Measurements from ENCODE around the gene ANKFY1.
"Not testable (repeated sequence)": the region's sequence is repeated elsewhere in the genome, so short reads cannot be mapped to it uniquely, and the experiment has no call there.

Gene ANKFY1

GRCh38 chr17:4255271-4255670, 8.5 kb downstream of the ANKFY1 start:
- not testable (repeated sequence) for DNase-seq

- no peak for DNase-seq
These were observed 12.9 kb downstream of the ANKFY1 start for GRCh38 chr17:4250887-4251286.

DNA sequence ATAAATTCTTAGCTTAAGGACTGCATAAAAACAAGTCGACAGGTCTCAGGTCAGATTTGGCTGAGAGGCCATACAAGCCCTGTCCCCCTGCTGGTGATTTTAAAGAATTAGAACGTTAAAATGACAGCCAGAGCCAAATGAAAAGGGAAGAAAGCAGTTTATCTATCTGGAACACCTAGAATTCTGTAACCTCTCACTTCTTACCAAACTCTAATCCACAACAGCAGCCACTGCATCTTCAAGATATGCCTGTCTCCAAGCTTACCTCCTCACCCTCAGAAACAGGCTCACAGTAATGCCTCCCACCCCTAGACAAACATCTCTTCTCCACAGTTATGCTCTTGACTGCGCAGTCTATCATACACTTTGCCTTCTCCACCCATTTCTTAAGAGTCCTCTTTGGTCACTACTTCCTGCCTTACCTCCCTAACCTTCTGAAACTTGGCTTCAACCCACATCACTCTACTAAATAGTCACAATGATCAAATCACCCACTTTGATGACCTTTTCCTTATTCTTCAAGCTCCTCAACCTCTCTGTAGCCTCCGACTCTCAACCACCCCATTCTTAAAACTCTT, 14.2 kb downstream of the ANKFY1 start:
- DNase-seq = no peak

- DNase-seq = no peak
These were observed 15.1 kb downstream of the ANKFY1 start for GRCh38 chr17:4248504-4249277.

- DNase-seq = no peak
These were observed 15.8 kb downstream of the ANKFY1 start for GRCh38 chr17:4247971-4248388.

GRCh38 chr17:4247361-4247970, 16.3 kb downstream of the ANKFY1 start:
- no peak for DNase-seq

GRCh38 chr17:4246674-4247073, 17.1 kb downstream of the ANKFY1 start:
- no peak for DNase-seq

DNA sequence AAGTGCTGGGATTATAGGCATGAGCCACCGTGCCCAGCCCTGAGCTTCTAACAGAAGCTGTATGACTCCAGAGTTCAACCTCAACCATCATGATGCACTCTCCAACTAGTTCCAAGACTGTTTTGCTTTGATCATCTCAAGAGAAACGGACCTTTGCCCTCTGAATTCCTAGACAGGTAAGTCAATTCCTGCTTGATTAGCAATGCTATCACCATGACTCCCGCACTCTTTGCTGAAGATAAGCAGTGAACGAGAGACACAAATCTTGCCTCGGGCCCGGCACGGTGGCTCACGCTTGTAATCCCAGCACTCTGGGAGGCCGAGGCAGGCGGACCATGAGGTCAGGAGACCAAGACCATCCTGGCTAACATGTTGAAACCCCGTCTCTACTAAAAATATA, 22.2 kb downstream of the ANKFY1 start:
- DNase-seq = no peak

GRCh38 chr17:4236456-4236855, 27.3 kb downstream of the ANKFY1 start:
- DNase-seq = no peak

GRCh38 chr17:4235372-4236279, 28.2 kb downstream of the ANKFY1 start:
- DNase-seq = no peak

DNA sequence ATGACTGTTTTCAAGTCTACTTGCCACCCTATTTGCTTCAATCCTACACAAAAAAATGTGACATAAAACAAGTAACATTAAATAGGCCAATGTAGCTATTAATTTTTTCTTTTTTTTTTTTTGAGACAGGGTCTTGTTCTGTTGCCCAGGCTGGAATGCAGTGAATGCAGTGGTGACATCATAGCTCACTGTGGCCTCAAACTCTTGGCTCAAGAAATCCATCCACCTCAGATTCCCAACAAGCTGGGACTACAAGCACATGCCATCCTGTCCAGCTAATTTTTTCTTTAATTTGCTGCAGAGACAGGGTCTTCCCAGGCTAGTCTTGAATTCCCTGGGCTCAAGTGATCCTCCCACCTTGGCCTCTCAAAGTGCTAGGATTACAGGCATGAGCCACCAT, 29.4 kb downstream of the ANKFY1 start:
- DNase-seq = no peak

GRCh38 chr17:4233668-4234258, 30.0 kb downstream of the ANKFY1 start:
- DNase-seq = no peak

DNA sequence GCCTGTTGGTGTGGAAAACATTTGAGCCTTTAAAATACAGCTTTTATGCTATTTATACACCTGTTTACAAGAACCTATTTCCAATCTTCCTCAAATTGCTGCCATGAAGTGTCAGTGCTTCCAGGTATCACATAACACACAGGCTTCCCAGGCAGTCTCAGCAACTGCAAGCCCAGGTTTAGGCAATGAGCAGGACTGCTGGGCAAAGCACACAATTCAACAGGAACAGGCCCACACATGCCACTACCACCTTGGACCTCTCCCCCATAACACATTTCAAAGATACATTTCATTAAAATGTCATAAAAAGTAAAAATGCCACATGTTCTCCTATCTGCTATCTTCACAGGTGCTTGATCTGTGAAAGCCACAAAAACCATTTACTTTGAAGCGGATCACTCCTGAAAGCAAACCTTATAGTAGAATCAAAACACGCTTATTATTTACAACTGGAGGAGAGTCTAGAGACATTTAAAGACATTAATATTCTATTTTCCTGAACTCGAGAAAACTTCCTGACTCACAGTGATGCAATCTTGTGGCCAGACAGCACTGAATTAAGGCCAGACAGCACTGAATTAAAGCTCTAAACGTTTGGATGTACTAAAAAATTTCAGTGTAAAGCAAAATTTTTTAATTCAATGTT, 31.5 kb downstream of the ANKFY1 start:
- no peak for DNase-seq

GRCh38 chr17:4229627-4230541, 33.9 kb downstream of the ANKFY1 start:
- no peak for DNase-seq

- DNase-seq = no peak
These were observed 41.7 kb downstream of the ANKFY1 start for GRCh38 chr17:4221899-4222659.

- no peak for DNase-seq
These were observed 42.6 kb downstream of the ANKFY1 start for GRCh38 chr17:4221163-4221562.

GRCh38 chr17:4220655-4221054, 43.1 kb downstream of the ANKFY1 start:
- DNase-seq = no peak

- no peak for DNase-seq
These were observed 44.5 kb downstream of the ANKFY1 start for GRCh38 chr17:4219241-4219640.

GRCh38 chr17:4215882-4216570, 47.8 kb downstream of the ANKFY1 start:
- DNase-seq = no peak

- no peak for DNase-seq
These were observed 49.6 kb downstream of the ANKFY1 start for GRCh38 chr17:4214157-4214556.

All from 8988T (cell line).